HepG2 (cell line): ENCODE data around the gene HEMK1. TPM values are rescaled to one million over a fixed set of nuclear protein-coding genes. Genes with fewer than 3 reads are reported as not detected.

Experiments
- AGO1 ChIP-seq: fragments of 200-400 bp; formaldehyde crosslinking; IDR thresholded peaks from 2 replicates; pipeline ENCODE4 v1.6.1; 2017; ENCODE audit warnings: mild to moderate bottlenecking, low read depth, low read length, moderate library complexity; ENCODE audit not compliant: poor library complexity, severe bottlenecking
- BCLAF1 ChIP-seq: fragments of 450-650 bp; IDR thresholded peaks from 2 replicates; pipeline ENCODE4 v1.6.1; 2017; ENCODE audit warnings: mild to moderate bottlenecking
- CBX2 ChIP-seq, 2 experiments: fragments of 200-600 bp in 1 of 2; sonication (generic); formaldehyde crosslinking in 1 of 2; IDR thresholded peaks; 2 replicates each; pipeline versions ENCODE4 v1.7.0 to v1.8.1; 2018 to 2022; ENCODE audit warnings: low read depth in 2 of 2, low read length in 1 of 2, mild to moderate bottlenecking in 1 of 2, missing genetic modification reagents in 1 of 2
- ISL2 ChIP-seq: sonication (generic); formaldehyde crosslinking; IDR thresholded peaks from 2 replicates; pipeline ENCODE4 v1.5.0; 2020; ENCODE audit warnings: missing genetic modification reagents
- MATR3 ChIP-seq: sonication (generic); formaldehyde crosslinking; IDR thresholded peaks from 2 replicates; pipeline ENCODE4 v1.4.0; 2020; ENCODE audit warnings: missing genetic modification reagents
- MZF1 ChIP-seq: sonication (generic); formaldehyde crosslinking; IDR thresholded peaks from 2 replicates; pipeline ENCODE4 v1.8.1; 2023; ENCODE audit warnings: mild to moderate bottlenecking, missing genetic modification reagents, borderline replicate concordance
- PAXIP1 ChIP-seq: sonication (generic); formaldehyde crosslinking; conservative IDR thresholded peaks from 2 replicates; pipeline ENCODE4 v1.4.0; 2020; ENCODE audit warnings: mild to moderate bottlenecking, missing genetic modification reagents, moderate library complexity
- POLR2A ChIP-seq, 2 experiments: IDR thresholded peaks; 2 replicates each; pipeline ENCODE4 v1.6.1; 2011; ENCODE audit warnings: low read depth in 2 of 2, low read length in 2 of 2, mild to moderate bottlenecking in 1 of 2, moderate library complexity in 1 of 2; ENCODE audit not compliant: insufficient read depth in 1 of 2
- RAD21 ChIP-seq: fragments of 450-650 bp; formaldehyde crosslinking; IDR thresholded peaks from 2 replicates; pipeline ENCODE4 v1.5.0; 2020; ENCODE audit warnings: mild to moderate bottlenecking
- RNF2 ChIP-seq: fragments of 450-650 bp; conservative IDR thresholded peaks from 2 replicates; pipeline ENCODE4 v1.6.1; 2016; ENCODE audit warnings: low read depth
- ZBTB10 ChIP-seq: sonication (generic); formaldehyde crosslinking; IDR thresholded peaks from 2 replicates; pipeline ENCODE4 v1.4.0; 2020; ENCODE audit warnings: missing genetic modification reagents, borderline replicate concordance
- ZEB1 ChIP-seq: IDR thresholded peaks from 2 replicates; pipeline ENCODE4 v1.6.1; 2012; ENCODE audit warnings: mild to moderate bottlenecking, low read depth, inconsistent platforms; ENCODE audit not compliant: insufficient replicate concordance
- ZNF260 ChIP-seq: sonication (generic); formaldehyde crosslinking; IDR thresholded peaks from 2 replicates; pipeline ENCODE4 v1.4.0; 2020; ENCODE audit warnings: missing genetic modification reagents, low read depth, mild to moderate bottlenecking, borderline replicate concordance
- ZNF567 ChIP-seq: sonication (generic); formaldehyde crosslinking; IDR thresholded peaks from 2 replicates; pipeline ENCODE4 v1.8.1; 2023; ENCODE audit warnings: mild to moderate bottlenecking, missing genetic modification reagents, borderline replicate concordance
- ZNF598 ChIP-seq: sonication (generic); formaldehyde crosslinking; IDR thresholded peaks from 2 replicates; pipeline ENCODE4 v1.5.1; 2020; ENCODE audit warnings: mild to moderate bottlenecking, missing genetic modification reagents, borderline replicate concordance
- ZNF678 ChIP-seq: sonication (generic); formaldehyde crosslinking; IDR thresholded peaks from 2 replicates; pipeline ENCODE4 v1.4.0; 2020; ENCODE audit warnings: mild to moderate bottlenecking, missing genetic modification reagents
- polyA plus RNA-seq, 8 experiments: library from polyadenylated mRNA; depleted of rRNA in 3 of 8; stranded (reverse) in 7 of 8; unstranded in 1 of 8; fragments of >200 nt; fragmentation: Illumina TruSeq in 4 of 8; extraction: Trizol in 4 of 8; gene quantifications; 2 replicates each; pipeline versions ENCODE4 v1.2.1 to v1.2.3, GENCODE V29; 2011 to 2016; ENCODE audit warnings: low read depth in 4 of 8, missing spikeins in 1 of 8, mixed read lengths in 1 of 8; ENCODE audit not compliant: insufficient read depth in 1 of 8
- total RNA-seq, 5 experiments: library from RNA; depleted of rRNA; stranded (reverse); fragments of >200 nt; fragmentation: Illumina TruSeq; extraction: Trizol; gene quantifications; 2 replicates each; pipeline ENCODE4 v1.2.3, GENCODE V29; 2016; ENCODE audit warnings: low read depth in 1 of 5
- TF ChIP-seq, protein P1 (sequence below), 2 experiments: sonication (generic) in 1 of 2; formaldehyde crosslinking in 1 of 2; IDR thresholded peaks; 2 replicates each; pipeline versions ENCODE4 v1.4.0 to v1.6.1; 2018 to 2020; ENCODE audit warnings: missing genetic modification reagents in 2 of 2, borderline replicate concordance in 1 of 2, low read depth in 1 of 2, mild to moderate bottlenecking in 1 of 2, missing biosample characterization in 1 of 2

Gene HEMK1
- total and polyA plus RNA-seq, 2 of the 13 experiments (the other 11 are each of a cell fraction or from before 2014, with no cell fraction given), result 9.8 to 12.6 TPM

GRCh38 chr3:50616003-50616769, 46.9 kb downstream of the HEMK1 start (continued):
- TF ChIP-seq, protein P1, sequence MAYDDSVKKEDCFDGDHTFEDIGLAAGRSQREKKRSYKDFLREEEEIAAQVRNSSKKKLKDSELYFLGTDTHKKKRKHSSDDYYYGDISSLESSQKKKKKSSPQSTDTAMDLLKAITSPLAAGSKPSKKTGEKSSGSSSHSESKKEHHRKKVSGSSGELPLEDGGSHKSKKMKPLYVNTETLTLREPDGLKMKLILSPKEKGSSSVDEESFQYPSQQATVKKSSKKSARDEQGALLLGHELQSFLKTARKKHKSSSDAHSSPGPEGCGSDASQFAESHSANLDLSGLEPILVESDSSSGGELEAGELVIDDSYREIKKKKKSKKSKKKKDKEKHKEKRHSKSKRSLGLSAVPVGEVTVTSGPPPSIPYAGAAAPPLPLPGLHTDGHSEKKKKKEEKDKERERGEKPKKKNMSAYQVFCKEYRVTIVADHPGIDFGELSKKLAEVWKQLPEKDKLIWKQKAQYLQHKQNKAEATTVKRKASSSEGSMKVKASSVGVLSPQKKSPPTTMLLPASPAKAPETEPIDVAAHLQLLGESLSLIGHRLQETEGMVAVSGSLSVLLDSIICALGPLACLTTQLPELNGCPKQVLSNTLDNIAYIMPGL (CRISPR knock-in tag; IDR thresholded peaks at IDR 0.05; ENCODE audit: borderline replicate concordance in 1 of 2, low read depth in 1 of 2), result 0 out of 4 replicates have a peak, but pooled peaks of 1 of the 2 experiments have one; percentile 44
- TF ChIP-seq AGO1, result no peak
- no peak for TF ChIP-seq ZNF260
- no peak for TF ChIP-seq ISL2 (CRISPR knock-in tag)
- no peak for TF ChIP-seq BCLAF1
- TF ChIP-seq ZNF598, result no peak
- TF ChIP-seq RNF2, result no peak
- no peak for TF ChIP-seq PAXIP1 (CRISPR knock-in tag)
- no peak for TF ChIP-seq ZNF678 (CRISPR knock-in tag)
- peak; percentile 12 for TF ChIP-seq ZEB1
- TF ChIP-seq MZF1 (CRISPR knock-in tag), result no peak
- no peak for TF ChIP-seq ZBTB10
- TF ChIP-seq ZNF567 (CRISPR knock-in tag), result no peak
- TF ChIP-seq MATR3 (CRISPR knock-in tag), result no peak
- TF ChIP-seq POLR2A (IDR thresholded peaks at IDR 0.05; ENCODE audit: insufficient read depth in 1 of 2, low read depth in 2 of 2, low read length in 2 of 2), result no peak
- TF ChIP-seq CBX2 (IDR thresholded peaks at IDR 0.05; ENCODE audit: low read depth, low read length), result no peak
- no peak for TF ChIP-seq CBX2 (CRISPR knock-in tag; IDR thresholded peaks at IDR 0.05; ENCODE audit: low read depth)
- TF ChIP-seq RAD21 (CRISPR knock-in tag), result peak; percentile 96
